A549 (cell line): ENCODE measurements around the gene FLVCR2.

ENCODE experiments used
- EP300 ChIP-seq, 2 experiments: fragments of >200 bp; sonication (Bioruptor Twin); formaldehyde crosslinking; IDR thresholded peaks; 2 replicates in 1 of 2; 3 replicates in 1 of 2; pipeline ENCODE4 v1.6.1; 2016 to 2017
- ESRRA ChIP-seq: fragments of 150-350 bp; IDR thresholded peaks from 2 replicates; pipeline ENCODE4 v1.6.1; 2014; ENCODE audit warnings: mild to moderate bottlenecking, low read length, borderline replicate concordance
- HOXA7 ChIP-seq: fragments of 250-450 bp; sonication (Bioruptor Pico); IDR thresholded peaks from 2 replicates; pipeline ENCODE4 v1.5.0; 2020; ENCODE audit warnings: mild to moderate bottlenecking, moderate library complexity
- RAD21 ChIP-seq, 2 experiments: fragments of >200 bp in 1 of 2; sonication (Bioruptor Twin) in 1 of 2; formaldehyde crosslinking in 1 of 2; IDR thresholded peaks in 1 of 2; conservative IDR thresholded peaks in 1 of 2; 2 replicates in 1 of 2; 3 replicates in 1 of 2; pipeline ENCODE4 v1.6.1; 2012 to 2018; ENCODE audit warnings: inconsistent platforms in 1 of 2
- SMC3 ChIP-seq: fragments of >200 bp; sonication (Bioruptor Twin); formaldehyde crosslinking; IDR thresholded peaks from 3 replicates; pipeline ENCODE4 v1.6.1; 2018; ENCODE audit warnings: inconsistent platforms
- TP53 ChIP-seq: fragments of 250-450 bp; sonication (Bioruptor Pico); IDR thresholded peaks from 2 replicates; pipeline ENCODE4 v1.5.0; 2021; ENCODE audit warnings: mild to moderate bottlenecking, moderate library complexity
- TF ChIP-seq, protein P1 (sequence below): fragments of 450-650 bp; IDR thresholded peaks from 2 replicates; pipeline ENCODE4 v1.6.1; 2014; ENCODE audit warnings: antibody characterized with exemption
- TF ChIP-seq, protein P2 (sequence below): fragments of 200-600 bp; sonication (generic); IDR thresholded peaks from 2 replicates; pipeline ENCODE4 v1.6.1; 2016; ENCODE audit warnings: antibody characterized with exemption, mild to moderate bottlenecking, moderate library complexity
- TF ChIP-seq, protein P3 (sequence below): IDR thresholded peaks from 2 replicates; pipeline ENCODE4 v1.6.1; 2012; ENCODE audit warnings: low read depth, borderline replicate concordance
- TF ChIP-seq, protein P4 (sequence below): fragments of >200 bp; sonication (Bioruptor Twin); formaldehyde crosslinking; IDR thresholded peaks from 3 replicates; pipeline ENCODE4 v1.5.1; 2016

DNA sequence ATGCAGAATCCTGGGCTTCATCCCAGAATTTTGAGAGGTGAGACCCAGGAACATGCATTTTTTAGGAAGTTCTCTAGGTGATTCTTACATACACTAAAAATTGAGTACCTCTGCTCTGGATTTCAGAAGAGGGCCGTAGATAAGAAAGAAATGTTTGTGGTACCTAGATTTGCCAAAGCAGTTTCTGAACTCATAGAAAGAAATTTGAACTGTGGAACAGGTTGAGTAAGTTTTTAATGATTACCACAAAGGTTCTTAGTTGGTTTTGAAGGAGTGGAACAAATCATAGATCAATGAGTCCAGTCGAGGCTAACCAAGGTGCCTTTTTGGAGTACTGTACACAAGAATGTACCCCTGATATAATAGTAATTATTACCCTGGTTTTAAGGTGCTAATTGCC, 107.5 kb downstream of the FLVCR2 start:
- TF ChIP-seq SMC3 (no peak), HOXA7 (CRISPR knock-in tag) (no peak), RAD21 (conservative IDR thresholded peaks at IDR 0.05 in 1 of 2, IDR thresholded peaks at IDR 0.05 in 1 of 2) (no peak), ESRRA (no peak), EP300 (IDR thresholded peaks at IDR 0.05) (no peak), TP53 (CRISPR knock-in tag) (no peak)
- TF ChIP-seq, protein P1, sequence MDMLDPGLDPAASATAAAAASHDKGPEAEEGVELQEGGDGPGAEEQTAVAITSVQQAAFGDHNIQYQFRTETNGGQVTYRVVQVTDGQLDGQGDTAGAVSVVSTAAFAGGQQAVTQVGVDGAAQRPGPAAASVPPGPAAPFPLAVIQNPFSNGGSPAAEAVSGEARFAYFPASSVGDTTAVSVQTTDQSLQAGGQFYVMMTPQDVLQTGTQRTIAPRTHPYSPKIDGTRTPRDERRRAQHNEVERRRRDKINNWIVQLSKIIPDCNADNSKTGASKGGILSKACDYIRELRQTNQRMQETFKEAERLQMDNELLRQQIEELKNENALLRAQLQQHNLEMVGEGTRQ, result no peak
- TF ChIP-seq, protein P2, sequence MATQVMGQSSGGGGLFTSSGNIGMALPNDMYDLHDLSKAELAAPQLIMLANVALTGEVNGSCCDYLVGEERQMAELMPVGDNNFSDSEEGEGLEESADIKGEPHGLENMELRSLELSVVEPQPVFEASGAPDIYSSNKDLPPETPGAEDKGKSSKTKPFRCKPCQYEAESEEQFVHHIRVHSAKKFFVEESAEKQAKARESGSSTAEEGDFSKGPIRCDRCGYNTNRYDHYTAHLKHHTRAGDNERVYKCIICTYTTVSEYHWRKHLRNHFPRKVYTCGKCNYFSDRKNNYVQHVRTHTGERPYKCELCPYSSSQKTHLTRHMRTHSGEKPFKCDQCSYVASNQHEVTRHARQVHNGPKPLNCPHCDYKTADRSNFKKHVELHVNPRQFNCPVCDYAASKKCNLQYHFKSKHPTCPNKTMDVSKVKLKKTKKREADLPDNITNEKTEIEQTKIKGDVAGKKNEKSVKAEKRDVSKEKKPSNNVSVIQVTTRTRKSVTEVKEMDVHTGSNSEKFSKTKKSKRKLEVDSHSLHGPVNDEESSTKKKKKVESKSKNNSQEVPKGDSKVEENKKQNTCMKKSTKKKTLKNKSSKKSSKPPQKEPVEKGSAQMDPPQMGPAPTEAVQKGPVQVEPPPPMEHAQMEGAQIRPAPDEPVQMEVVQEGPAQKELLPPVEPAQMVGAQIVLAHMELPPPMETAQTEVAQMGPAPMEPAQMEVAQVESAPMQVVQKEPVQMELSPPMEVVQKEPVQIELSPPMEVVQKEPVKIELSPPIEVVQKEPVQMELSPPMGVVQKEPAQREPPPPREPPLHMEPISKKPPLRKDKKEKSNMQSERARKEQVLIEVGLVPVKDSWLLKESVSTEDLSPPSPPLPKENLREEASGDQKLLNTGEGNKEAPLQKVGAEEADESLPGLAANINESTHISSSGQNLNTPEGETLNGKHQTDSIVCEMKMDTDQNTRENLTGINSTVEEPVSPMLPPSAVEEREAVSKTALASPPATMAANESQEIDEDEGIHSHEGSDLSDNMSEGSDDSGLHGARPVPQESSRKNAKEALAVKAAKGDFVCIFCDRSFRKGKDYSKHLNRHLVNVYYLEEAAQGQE, result no peak
- TF ChIP-seq, protein P3, sequence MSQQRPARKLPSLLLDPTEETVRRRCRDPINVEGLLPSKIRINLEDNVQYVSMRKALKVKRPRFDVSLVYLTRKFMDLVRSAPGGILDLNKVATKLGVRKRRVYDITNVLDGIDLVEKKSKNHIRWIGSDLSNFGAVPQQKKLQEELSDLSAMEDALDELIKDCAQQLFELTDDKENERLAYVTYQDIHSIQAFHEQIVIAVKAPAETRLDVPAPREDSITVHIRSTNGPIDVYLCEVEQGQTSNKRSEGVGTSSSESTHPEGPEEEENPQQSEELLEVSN, result no peak
- TF ChIP-seq, protein P4, sequence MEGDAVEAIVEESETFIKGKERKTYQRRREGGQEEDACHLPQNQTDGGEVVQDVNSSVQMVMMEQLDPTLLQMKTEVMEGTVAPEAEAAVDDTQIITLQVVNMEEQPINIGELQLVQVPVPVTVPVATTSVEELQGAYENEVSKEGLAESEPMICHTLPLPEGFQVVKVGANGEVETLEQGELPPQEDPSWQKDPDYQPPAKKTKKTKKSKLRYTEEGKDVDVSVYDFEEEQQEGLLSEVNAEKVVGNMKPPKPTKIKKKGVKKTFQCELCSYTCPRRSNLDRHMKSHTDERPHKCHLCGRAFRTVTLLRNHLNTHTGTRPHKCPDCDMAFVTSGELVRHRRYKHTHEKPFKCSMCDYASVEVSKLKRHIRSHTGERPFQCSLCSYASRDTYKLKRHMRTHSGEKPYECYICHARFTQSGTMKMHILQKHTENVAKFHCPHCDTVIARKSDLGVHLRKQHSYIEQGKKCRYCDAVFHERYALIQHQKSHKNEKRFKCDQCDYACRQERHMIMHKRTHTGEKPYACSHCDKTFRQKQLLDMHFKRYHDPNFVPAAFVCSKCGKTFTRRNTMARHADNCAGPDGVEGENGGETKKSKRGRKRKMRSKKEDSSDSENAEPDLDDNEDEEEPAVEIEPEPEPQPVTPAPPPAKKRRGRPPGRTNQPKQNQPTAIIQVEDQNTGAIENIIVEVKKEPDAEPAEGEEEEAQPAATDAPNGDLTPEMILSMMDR, result no peak
